Nephron progenitor cell (in vitro differentiated cells): Measurements from ENCODE around the gene RIPK3.
A peak's percentile ranks its signal among the peaks of the same experiment; 100 is the strongest.

Experiments used
- DNase-seq: peaks from one replicate; pipeline ENCODE4 v3.0.0; 2021
- H3K27ac Mint-ChIP-seq: 2 replicates; pipeline ENCODE4 v1.8.0; 2021; ENCODE audit warnings: mild to moderate bottlenecking, moderate library complexity, mixed read lengths
- H3K27me3 Mint-ChIP-seq: 2 replicates; pipeline ENCODE4 v1.8.0; 2021; ENCODE audit warnings: mild to moderate bottlenecking, low read depth, mixed read lengths; ENCODE audit not compliant: poor library complexity
- H3K36me3 Mint-ChIP-seq: 2 replicates; pipeline ENCODE4 v1.8.0; 2021; ENCODE audit warnings: low read depth, mixed read lengths
- H3K4me1 Mint-ChIP-seq: 2 replicates; pipeline ENCODE4 v1.8.0; 2021; ENCODE audit warnings: mixed read lengths
- H3K4me3 Mint-ChIP-seq: 2 replicates; pipeline ENCODE4 v1.8.0; 2021; ENCODE audit warnings: mild to moderate bottlenecking, moderate library complexity, mixed read lengths
- H3K9me3 Mint-ChIP-seq: 2 replicates; pipeline ENCODE4 v1.8.0; 2021; ENCODE audit warnings: mild to moderate bottlenecking, moderate library complexity, mixed read lengths
- CTCF ChIP-seq: fragments of 200-600 bp; sonication (generic); IDR thresholded peaks from 2 replicates; pipeline ENCODE4 v1.5.0; 2021; ENCODE audit warnings: antibody characterized with exemption

RIPK3 gene

GRCh38 chr14:24343795-24344660, 4.2 kb upstream of the RIPK3 start:
- TF ChIP-seq CTCF: no peak
- no peak for DNase-seq
- H3K27me3 Mint-ChIP-seq: peaks cover 96% of the 10 kb centered on the region
- H3K9me3 Mint-ChIP-seq: no peaks in the 10 kb centered on the region
- no peak overlapping the region for H3K4me3 Mint-ChIP-seq
- peaks cover 11% of the 10 kb centered on the region for H3K4me1 Mint-ChIP-seq
- H3K36me3 Mint-ChIP-seq: no peaks in the 10 kb centered on the region
- no peak overlapping the region for H3K27ac Mint-ChIP-seq

- TF ChIP-seq CTCF: no peak
- peaks cover 22% of the 10 kb centered on the region for H3K4me1 Mint-ChIP-seq
- H3K9me3 Mint-ChIP-seq: no peaks in the 10 kb centered on the region
- no peak for DNase-seq
- no peaks in the 10 kb centered on the region for H3K36me3 Mint-ChIP-seq
- peaks cover 96% of the 10 kb centered on the region for H3K27me3 Mint-ChIP-seq
- H3K4me3 Mint-ChIP-seq: no peak overlapping the region
- no peak overlapping the region for H3K27ac Mint-ChIP-seq
Measured at GRCh38 chr14:24342889-24343288, 3.1 kb upstream of the RIPK3 start.

- peaks cover 45% of the 10 kb centered on the region for H3K4me1 Mint-ChIP-seq
- no peaks in the 10 kb centered on the region for H3K36me3 Mint-ChIP-seq
- H3K9me3 Mint-ChIP-seq: no peaks in the 10 kb centered on the region
- H3K27me3 Mint-ChIP-seq: peaks cover 99% of the 10 kb centered on the region
- no peak overlapping the region for H3K27ac Mint-ChIP-seq
- no peak for DNase-seq
- H3K4me3 Mint-ChIP-seq: no peak overlapping the region
- no peak for TF ChIP-seq CTCF
Measured at GRCh38 chr14:24340606-24341005, 815 bp upstream of the RIPK3 start.

- H3K4me1 Mint-ChIP-seq: peaks cover 53% of the 10 kb centered on the region
- H3K4me3 Mint-ChIP-seq: peak overlapping the region; percentile 70
- DNase-seq: no peak
- no peak for TF ChIP-seq CTCF
- H3K27ac Mint-ChIP-seq: no peak overlapping the region
- H3K36me3 Mint-ChIP-seq: no peaks in the 10 kb centered on the region
- no peaks in the 10 kb centered on the region for H3K9me3 Mint-ChIP-seq
- H3K27me3 Mint-ChIP-seq: peaks cover 99% of the 10 kb centered on the region
Measured at GRCh38 chr14:24338843-24339242, 948 bp downstream of the RIPK3 start.

- TF ChIP-seq CTCF: no peak
- Mint-ChIP-seq H3K27ac (no peak overlapping the region), H3K27me3 (peaks cover 100% of the 10 kb centered on the region), H3K4me1 (peaks cover 56% of the 10 kb centered on the region), H3K36me3 (no peaks in the 10 kb centered on the region), H3K4me3 (no peak overlapping the region), H3K9me3 (no peaks in the 10 kb centered on the region)
- DNase-seq: no peak
Measured at GRCh38 chr14:24337824-24338175, 2.0 kb downstream of the RIPK3 start.
